DMS153 treated with DMSO at 0.1 percent for 48 hours (cell line): ENCODE measurements around the gene MAST2.
"Not testable (repeated sequence)": the region's sequence is repeated elsewhere in the genome, so short reads cannot be mapped to it uniquely, and the experiment has no call there.

Source experiments
- DNase-seq: peaks from one replicate; lab custom pipeline; 2025; ENCODE audit not compliant: unreplicated experiment; lab: John Stamatoyannopoulos, UW

MAST2 gene

GRCh38 chr1:45809761-45810160 lies 6.3 kb downstream of the MAST2 start:
- DNase-seq = no peak

- no peak for DNase-seq
These were observed 11.4 kb downstream of the MAST2 start for GRCh38 chr1:45814776-45815175.

- no peak for DNase-seq
These were observed 12.5 kb downstream of the MAST2 start for GRCh38 chr1:45815667-45816458.

GRCh38 chr1:45820173-45820572 lies 16.8 kb downstream of the MAST2 start:
- no peak for DNase-seq

GRCh38 chr1:45820788-45821187 lies 17.4 kb downstream of the MAST2 start:
- DNase-seq = no peak

GRCh38 chr1:45822644-45823043 lies 19.2 kb downstream of the MAST2 start:
- DNase-seq = no peak

- DNase-seq = no peak
These were observed 21.2 kb downstream of the MAST2 start for GRCh38 chr1:45824607-45825006.

- DNase-seq = no peak
These were observed 23.8 kb downstream of the MAST2 start for GRCh38 chr1:45827256-45827655.

- DNase-seq = no peak
These were observed 25.4 kb downstream of the MAST2 start for GRCh38 chr1:45828841-45829240.

GRCh38 chr1:45833361-45833760 lies 29.9 kb downstream of the MAST2 start:
- DNase-seq = no peak

- DNase-seq = no peak
These were observed 31.3 kb downstream of the MAST2 start for GRCh38 chr1:45834689-45835088.

- no peak for DNase-seq
These were observed 33.0 kb downstream of the MAST2 start for GRCh38 chr1:45836451-45836850.

- DNase-seq = not testable (repeated sequence)
These were observed 33.4 kb downstream of the MAST2 start for GRCh38 chr1:45836861-45837260.

- DNase-seq = not testable (repeated sequence)
These were observed 34.9 kb downstream of the MAST2 start for GRCh38 chr1:45838322-45838721.

GRCh38 chr1:45840704-45841103 lies 37.3 kb downstream of the MAST2 start:
- no peak for DNase-seq

GRCh38 chr1:45842786-45843185 lies 39.4 kb downstream of the MAST2 start:
- DNase-seq = no peak

GRCh38 chr1:45843474-45843905 lies 40.1 kb downstream of the MAST2 start:
- DNase-seq = no peak

GRCh38 chr1:45844000-45844399 lies 40.6 kb downstream of the MAST2 start:
- DNase-seq = not testable (repeated sequence)

GRCh38 chr1:45846931-45847330 lies 43.5 kb downstream of the MAST2 start:
- no peak for DNase-seq

GRCh38 chr1:45848097-45848496 lies 44.7 kb downstream of the MAST2 start:
- no peak for DNase-seq

- no peak for DNase-seq
These were observed 45.3 kb downstream of the MAST2 start for GRCh38 chr1:45848714-45849113.

GRCh38 chr1:45850017-45850416 lies 46.6 kb downstream of the MAST2 start:
- DNase-seq = no peak

GRCh38 chr1:45854724-45855123 lies 51.3 kb downstream of the MAST2 start:
- no peak for DNase-seq
